OCI-LY7 (cell line): Measurements from ENCODE around the gene EFNA5.

Experiments used
- CTCF ChIP-seq: fragments of 200-600 bp; sonication (generic); conservative IDR thresholded peaks from 2 replicates; pipeline ENCODE4 v1.5.1; 2014; ENCODE audit warnings: mild to moderate bottlenecking, antibody characterized with exemption, low read length, moderate library complexity, mixed read lengths
- EZH2phosphoT487 ChIP-seq: fragments of 200-600 bp; sonication (generic); IDR thresholded peaks from 2 replicates; pipeline ENCODE4 v1.6.1; 2018; ENCODE audit warnings: low read depth, borderline replicate concordance, mild to moderate bottlenecking, mixed run types, antibody characterized with exemption, low read length, moderate library complexity, mixed read lengths

DNA sequence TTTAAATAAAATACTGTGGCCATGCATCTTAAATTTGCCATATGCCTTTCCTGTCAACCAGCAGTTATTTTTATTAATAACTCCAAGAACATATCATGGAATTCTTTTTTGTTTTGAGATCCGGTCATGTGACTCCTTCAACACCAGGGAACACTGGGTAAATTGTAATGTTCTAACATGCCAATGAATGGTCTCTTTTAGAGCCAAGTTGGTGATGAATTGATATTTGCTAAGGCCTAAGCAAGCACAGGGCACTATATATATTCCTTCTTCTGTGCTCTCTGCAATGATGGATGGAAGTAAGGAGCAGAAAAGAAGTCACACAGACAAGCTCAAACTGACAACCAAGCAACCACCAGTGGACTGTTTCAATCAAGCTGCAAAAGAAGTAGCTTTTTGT is 124.0 kb downstream of the EFNA5 start:
- no peak for TF ChIP-seq CTCF
- TF ChIP-seq EZH2phosphoT487: no peak
